ENCODE data around the gene FER1L5. TPM values are rescaled to one million over a fixed set of nuclear protein-coding genes. Genes with fewer than 3 reads are reported as not detected.

Gene FER1L5
- total RNA-seq, 2 donors from 2014 or later: not detected

- Histone ChIP-seq H3K4me1 (no peaks in the 10 kb centered on the region), H3K9me3 (no peaks in the 10 kb centered on the region), H3K27me3 (no peaks in the 10 kb centered on the region), H3K4me3 (no peak overlapping the region), H3K36me3 (peaks cover 8% of the 10 kb centered on the region), H3K27ac (no peak overlapping the region)
- no peak for DNase-seq (ENCODE audit: low spot score)
- TF ChIP-seq, protein P1, sequence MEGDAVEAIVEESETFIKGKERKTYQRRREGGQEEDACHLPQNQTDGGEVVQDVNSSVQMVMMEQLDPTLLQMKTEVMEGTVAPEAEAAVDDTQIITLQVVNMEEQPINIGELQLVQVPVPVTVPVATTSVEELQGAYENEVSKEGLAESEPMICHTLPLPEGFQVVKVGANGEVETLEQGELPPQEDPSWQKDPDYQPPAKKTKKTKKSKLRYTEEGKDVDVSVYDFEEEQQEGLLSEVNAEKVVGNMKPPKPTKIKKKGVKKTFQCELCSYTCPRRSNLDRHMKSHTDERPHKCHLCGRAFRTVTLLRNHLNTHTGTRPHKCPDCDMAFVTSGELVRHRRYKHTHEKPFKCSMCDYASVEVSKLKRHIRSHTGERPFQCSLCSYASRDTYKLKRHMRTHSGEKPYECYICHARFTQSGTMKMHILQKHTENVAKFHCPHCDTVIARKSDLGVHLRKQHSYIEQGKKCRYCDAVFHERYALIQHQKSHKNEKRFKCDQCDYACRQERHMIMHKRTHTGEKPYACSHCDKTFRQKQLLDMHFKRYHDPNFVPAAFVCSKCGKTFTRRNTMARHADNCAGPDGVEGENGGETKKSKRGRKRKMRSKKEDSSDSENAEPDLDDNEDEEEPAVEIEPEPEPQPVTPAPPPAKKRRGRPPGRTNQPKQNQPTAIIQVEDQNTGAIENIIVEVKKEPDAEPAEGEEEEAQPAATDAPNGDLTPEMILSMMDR (IDR thresholded peaks at IDR 0.05): no peak
Measured at GRCh38 chr2:96698221-96698861, 55.8 kb downstream of the FER1L5 start.

DNA sequence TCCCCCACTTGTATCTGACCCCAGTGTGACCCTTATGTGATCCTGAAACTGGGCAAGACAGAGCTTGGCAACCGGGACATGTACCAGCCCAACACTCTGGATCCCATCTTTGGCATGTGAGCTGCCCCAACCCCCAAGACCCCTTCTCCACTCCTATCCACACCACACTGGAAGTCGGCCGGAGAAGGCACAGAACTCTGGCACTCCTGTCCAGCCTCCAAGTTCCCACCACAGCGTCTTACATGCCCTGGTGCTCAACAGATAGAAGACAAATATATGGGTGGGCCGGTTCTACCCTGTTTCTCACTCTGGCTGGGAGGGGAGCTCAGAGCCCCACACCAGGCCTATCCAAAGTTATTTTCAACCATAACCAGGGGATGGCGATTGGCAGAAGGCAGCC is 56.5 kb downstream of the FER1L5 start:
- H3K4me3 ChIP-seq: no peak overlapping the region
- TF ChIP-seq, protein P1 (IDR thresholded peaks at IDR 0.05): no peak

GRCh38 chr2:96699621-96700020 is 57.1 kb downstream of the FER1L5 start:
- peaks cover 9% of the 10 kb centered on the region for H3K36me3 ChIP-seq
- DNase-seq (ENCODE audit: low spot score): no peak
- H3K4me3 ChIP-seq: no peak overlapping the region
- no peaks in the 10 kb centered on the region for H3K9me3 ChIP-seq
- H3K27me3 ChIP-seq: no peaks in the 10 kb centered on the region
- no peaks in the 10 kb centered on the region for H3K4me1 ChIP-seq
- no peak overlapping the region for H3K27ac ChIP-seq
- TF ChIP-seq, protein P1 (IDR thresholded peaks at IDR 0.05): no peak

More for the DNA sequence above, 56.5 kb downstream of the FER1L5 start:
- no peaks in the 10 kb centered on the region for H3K4me1 ChIP-seq
- H3K27ac ChIP-seq: no peak overlapping the region
- H3K27me3 ChIP-seq: no peaks in the 10 kb centered on the region
- H3K9me3 ChIP-seq: no peaks in the 10 kb centered on the region
- H3K36me3 ChIP-seq: peaks cover 9% of the 10 kb centered on the region
- no peak for DNase-seq (ENCODE audit: low spot score)

DNA sequence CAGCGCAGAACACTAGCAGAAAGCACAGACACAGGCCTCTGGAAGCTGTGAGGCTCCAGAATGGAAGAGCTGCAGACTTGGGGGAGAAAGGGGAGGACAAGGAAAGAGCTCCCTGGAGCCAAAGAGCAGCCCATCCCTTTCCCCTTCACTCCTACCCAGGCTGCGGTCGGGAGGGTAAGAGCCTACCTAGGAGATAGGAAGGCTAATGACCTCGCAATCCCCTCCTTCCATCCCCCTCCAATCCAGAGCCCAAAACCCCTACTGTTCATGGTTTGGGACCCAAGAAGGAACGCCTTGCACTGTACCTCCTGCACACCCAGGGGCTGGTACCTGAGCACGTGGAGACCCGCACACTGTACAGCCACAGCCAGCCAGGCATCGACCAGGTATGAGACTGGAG is 57.5 kb downstream of the FER1L5 start:
- TF ChIP-seq, protein P1 (IDR thresholded peaks at IDR 0.05): no peak
- no peak overlapping the region for H3K27ac ChIP-seq
- no peak overlapping the region for H3K4me3 ChIP-seq
- no peak for DNase-seq (ENCODE audit: low spot score)
- H3K36me3 ChIP-seq: peaks cover 10% of the 10 kb centered on the region
- H3K4me1 ChIP-seq: no peaks in the 10 kb centered on the region
- no peaks in the 10 kb centered on the region for H3K27me3 ChIP-seq
- no peaks in the 10 kb centered on the region for H3K9me3 ChIP-seq

DNA sequence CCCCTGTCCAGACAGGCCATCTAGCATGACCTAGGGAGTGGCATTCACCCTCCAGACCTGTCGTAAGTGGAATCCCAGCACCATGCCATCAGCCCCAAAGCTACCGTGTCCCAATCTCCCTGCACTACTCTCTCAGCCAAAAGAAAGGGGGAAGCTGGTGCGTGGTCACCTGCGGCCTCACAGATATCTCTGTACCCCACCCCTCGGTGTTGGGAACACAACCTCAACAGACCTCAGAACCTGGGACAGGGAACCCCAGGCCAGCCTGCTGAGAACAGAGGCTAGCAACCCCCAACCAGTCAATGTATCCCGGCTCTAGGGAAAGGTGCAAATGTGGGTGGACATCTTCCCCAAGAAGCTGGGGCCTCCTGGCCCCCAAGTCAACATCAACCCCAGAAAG is 59.1 kb downstream of the FER1L5 start:
- no peaks in the 10 kb centered on the region for H3K27me3 ChIP-seq
- TF ChIP-seq, protein P1 (IDR thresholded peaks at IDR 0.05): no peak
- no peaks in the 10 kb centered on the region for H3K9me3 ChIP-seq
- DNase-seq (ENCODE audit: low spot score): no peak
- H3K4me3 ChIP-seq: no peak overlapping the region
- no peak overlapping the region for H3K27ac ChIP-seq
- H3K36me3 ChIP-seq: peaks cover 25% of the 10 kb centered on the region
- no peaks in the 10 kb centered on the region for H3K4me1 ChIP-seq
